ENCODE results near the gene PTPRN2.

PTPRN2 gene

GRCh38 chr7:158097453-158098124 is 490.0 kb downstream of the PTPRN2 start:
- no peak for DNase-seq

- DNase-seq: no peak
These were observed 490.5 kb downstream of the PTPRN2 start for GRCh38 chr7:158097106-158097452.

- no peak for DNase-seq
These were observed 491.0 kb downstream of the PTPRN2 start for GRCh38 chr7:158096582-158096981.

- DNase-seq: no peak
These were observed 492.9 kb downstream of the PTPRN2 start for GRCh38 chr7:158094671-158095226.

- DNase-seq: no peak
These were observed 493.6 kb downstream of the PTPRN2 start for GRCh38 chr7:158094046-158094445.

GRCh38 chr7:158093156-158093796 is 494.3 kb downstream of the PTPRN2 start:
- no peak for DNase-seq

GRCh38 chr7:158087196-158087595 is 500.4 kb downstream of the PTPRN2 start:
- DNase-seq: no peak

- no peak for DNase-seq
These were observed 501.6 kb downstream of the PTPRN2 start for GRCh38 chr7:158085741-158086695.

- no peak for DNase-seq
These were observed 503.1 kb downstream of the PTPRN2 start for GRCh38 chr7:158084555-158084954.

GRCh38 chr7:158083526-158084310 is 503.9 kb downstream of the PTPRN2 start:
- DNase-seq: no peak

- DNase-seq: no peak
These were observed 504.9 kb downstream of the PTPRN2 start for GRCh38 chr7:158082761-158083160.

- DNase-seq: no peak
These were observed 506.7 kb downstream of the PTPRN2 start for GRCh38 chr7:158080899-158081445.

- DNase-seq: peak; percentile 90
These were observed 509.4 kb downstream of the PTPRN2 start for GRCh38 chr7:158077934-158078910.

- DNase-seq: no peak
These were observed 510.3 kb downstream of the PTPRN2 start for GRCh38 chr7:158077151-158077840.

- DNase-seq: no peak
These were observed 511.0 kb downstream of the PTPRN2 start for GRCh38 chr7:158076656-158077055.

- peak; percentile 41 for DNase-seq
These were observed 511.4 kb downstream of the PTPRN2 start for GRCh38 chr7:158076215-158076614.

GRCh38 chr7:158075633-158076001 is 512.0 kb downstream of the PTPRN2 start:
- DNase-seq: peak; percentile 33

GRCh38 chr7:158074896-158075632 is 512.6 kb downstream of the PTPRN2 start:
- peak; percentile 98 for DNase-seq

Data from NCI-H146 (cell line).